BJ (cell line): ENCODE measurements around the gene CUX1. TPM values are rescaled to one million over a fixed set of nuclear protein-coding genes. Genes with fewer than 3 reads are reported as not detected.
"Not testable (repeated sequence)": the region's sequence is repeated elsewhere in the genome, so short reads cannot be mapped to it uniquely, and the experiment has no call there.

Experiments used
- CTCF ChIA-PET: fragments of 350-600 bp; formaldehyde crosslinking; extraction: SDS; loops from one replicate; lab custom pipeline; 2021; ENCODE audit warnings: antibody characterized with exemption, inconsistent platforms; lab: Yijun Ruan, JAX
- POLR2A ChIA-PET: fragments of 300-600 bp; sonication (Branson Sonifier 250); formaldehyde crosslinking; extraction: SDS; loops from one replicate; lab custom pipeline; 2021; ENCODE audit warnings: antibody characterized with exemption; lab: Charles Lee
- DNase-seq: peaks from one replicate; pipeline ENCODE4 v3.0.0-alpha.2; 2011; ENCODE audit warnings: low read depth
- H3K27me3 ChIP-seq: 2 replicates; pipeline ENCODE4 v1.6.0; 2011; ENCODE audit warnings: low read length; ENCODE audit not compliant: control insufficient read depth, insufficient read depth
- H3K36me3 ChIP-seq: 2 replicates; pipeline ENCODE4 v1.5.1; 2011; ENCODE audit warnings: low read length; ENCODE audit not compliant: control insufficient read depth, insufficient read depth
- H3K4me3 ChIP-seq: 2 replicates; pipeline ENCODE4 v1.5.1; 2011; ENCODE audit warnings: low read depth, mild to moderate bottlenecking, control low read depth, low read length
- CTCF ChIP-seq: IDR thresholded peaks from 2 replicates; pipeline ENCODE4 v1.5.1; 2011; ENCODE audit warnings: low read depth, mild to moderate bottlenecking, control low read depth, inconsistent platforms, low read length, moderate library complexity; ENCODE audit not compliant: insufficient read depth
- polyA plus RNA-seq: library from polyadenylated mRNA; depleted of rRNA; stranded (reverse); fragments of >200 nt; gene quantifications from 2 replicates; pipeline ENCODE4 v1.2.3, GENCODE V29; 2011

The CUX1 gene
- polyA plus RNA-seq, 1 experiment = 36.5 TPM

GRCh38 chr7:102222445-102222844, 405.0 kb downstream of the CUX1 start:
- H3K36me3 ChIP-seq = no peaks in the 10 kb centered on the region
- ChIA-PET POLR2A (no interaction called here), CTCF (interaction anchor here (1.5 kb wide), 1 partner anchor 13 kb away, joined by 4 read pairs; no protein-coding TSS in a partner anchor)
- no peak overlapping the region for H3K4me3 ChIP-seq
- no peak for TF ChIP-seq CTCF
- no peaks in the 10 kb centered on the region for H3K27me3 ChIP-seq
- no peak for DNase-seq

- Histone ChIP-seq H3K27me3 (no peaks in the 10 kb centered on the region), H3K36me3 (peaks cover 2% of the 10 kb centered on the region), H3K4me3 (no peak overlapping the region)
- ChIA-PET CTCF (no interaction called here), POLR2A (no interaction called here)
- DNase-seq = no peak
- no peak for TF ChIP-seq CTCF
Measured at GRCh38 chr7:102223184-102223583, 405.8 kb downstream of the CUX1 start.

- H3K27me3 ChIP-seq = no peaks in the 10 kb centered on the region
Measured at GRCh38 chr7:102225025-102225424, 407.6 kb downstream of the CUX1 start.

GRCh38 chr7:102227371-102227770, 409.9 kb downstream of the CUX1 start:
- ChIA-PET CTCF (no interaction called here), POLR2A (no interaction called here)
- H3K27me3 ChIP-seq = no peaks in the 10 kb centered on the region
- no peak overlapping the region for H3K4me3 ChIP-seq
- DNase-seq = no peak
- peaks cover 3% of the 10 kb centered on the region for H3K36me3 ChIP-seq
- TF ChIP-seq CTCF = no peak

More at GRCh38 chr7:102225025-102225424, 407.6 kb downstream of the CUX1 start:
- ChIA-PET CTCF (no interaction called here), POLR2A (no interaction called here)
- TF ChIP-seq CTCF = no peak
- Histone ChIP-seq H3K4me3 (no peak overlapping the region), H3K36me3 (peaks cover 3% of the 10 kb centered on the region)
- no peak for DNase-seq

GRCh38 chr7:102228935-102229334, 411.5 kb downstream of the CUX1 start:
- CTCF ChIA-PET = no interaction called here
- H3K27me3 ChIP-seq = no peaks in the 10 kb centered on the region
- peaks cover 4% of the 10 kb centered on the region for H3K36me3 ChIP-seq
- H3K4me3 ChIP-seq = no peak overlapping the region
- POLR2A ChIA-PET = no interaction called here
- DNase-seq = no peak
- no peak for TF ChIP-seq CTCF

GRCh38 chr7:102230162-102230561, 412.7 kb downstream of the CUX1 start:
- H3K27me3 ChIP-seq, H3K36me3 ChIP-seq, DNase-seq, POLR2A ChIA-PET, H3K4me3 ChIP-seq: not testable (repeated sequence)
- CTCF ChIA-PET = interaction anchor here (1.6 kb wide), 1 partner anchor 11 kb away, joined by 4 read pairs; no protein-coding TSS in a partner anchor
